NCI-H2196 (cell line): ENCODE measurements around the gene KCNJ1.

Source experiments
- DNase-seq: peaks from one replicate; lab custom pipeline; 2025; ENCODE audit not compliant: unreplicated experiment; lab: John Stamatoyannopoulos, UW

Gene KCNJ1

DNA sequence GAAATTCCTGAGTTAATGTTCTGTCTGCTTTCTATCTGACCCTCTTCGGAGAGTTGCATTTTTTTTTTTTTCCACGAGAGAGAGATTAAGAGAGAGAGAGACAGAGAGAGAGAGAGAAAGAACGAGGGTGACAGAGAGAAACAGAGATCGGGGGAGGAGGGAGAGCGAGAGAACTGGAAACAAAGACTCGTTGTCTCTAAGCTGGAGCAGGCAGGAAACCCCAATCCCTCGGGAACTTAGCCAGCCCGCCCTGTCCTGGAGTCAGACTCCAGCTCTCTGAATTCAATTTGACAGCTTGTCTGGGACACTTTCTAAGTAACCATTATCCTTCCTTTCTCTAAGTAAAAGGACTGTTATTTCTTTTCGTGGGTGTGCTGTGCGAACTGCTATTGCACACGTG, 76.9 kb downstream of the KCNJ1 start:
- no peak for DNase-seq

GRCh38 chr11:128789497-128790150, 77.5 kb downstream of the KCNJ1 start:
- DNase-seq: no peak
